ENCODE data around the gene DSP.
A peak's percentile ranks its signal among the peaks of the same experiment; 100 is the strongest.

DSP gene

GRCh38 chr6:7615611-7616383, 74.3 kb downstream of the DSP start:
- DNase-seq: no peak

GRCh38 chr6:7617801-7618764, 76.6 kb downstream of the DSP start:
- peak; percentile 60 for DNase-seq

GRCh38 chr6:7621761-7622160, 80.3 kb downstream of the DSP start:
- DNase-seq: no peak

- no peak for DNase-seq
These were observed 83.6 kb downstream of the DSP start for GRCh38 chr6:7624796-7625710.

- DNase-seq: peak; percentile 8
These were observed 87.0 kb downstream of the DSP start for GRCh38 chr6:7628479-7628878.

GRCh38 chr6:7628909-7629308, 87.4 kb downstream of the DSP start:
- DNase-seq: no peak

GRCh38 chr6:7629321-7629720, 87.8 kb downstream of the DSP start:
- DNase-seq: no peak

- DNase-seq: no peak
These were observed 89.3 kb downstream of the DSP start for GRCh38 chr6:7630792-7631191.

GRCh38 chr6:7631466-7631865, 90.0 kb downstream of the DSP start:
- no peak for DNase-seq

- no peak for DNase-seq
These were observed 91.2 kb downstream of the DSP start for GRCh38 chr6:7632501-7633290.

- no peak for DNase-seq
These were observed 91.9 kb downstream of the DSP start for GRCh38 chr6:7633361-7633760.

- no peak for DNase-seq
These were observed 94.7 kb downstream of the DSP start for GRCh38 chr6:7636151-7636550.
